GM18507 (cell line): ENCODE data around the gene FNBP1.
A peak's percentile ranks its signal among the peaks of the same experiment; 100 is the strongest.
"Not testable (repeated sequence)": the region's sequence is repeated elsewhere in the genome, so short reads cannot be mapped to it uniquely, and the experiment has no call there.

ENCODE experiments used
- DNase-seq: peaks from one replicate; pipeline ENCODE4 v3.0.0; 2011; ENCODE audit warnings: low read depth; ENCODE audit not compliant: insufficient read length; ENCODE audit errors: extremely low spot score
- FAIRE-seq: peaks from 2 replicates; lab custom pipeline; 2011; peaks lifted over from hg19 to GRCh38; lab: Jason Lieb, UNC

FNBP1 gene

DNA sequence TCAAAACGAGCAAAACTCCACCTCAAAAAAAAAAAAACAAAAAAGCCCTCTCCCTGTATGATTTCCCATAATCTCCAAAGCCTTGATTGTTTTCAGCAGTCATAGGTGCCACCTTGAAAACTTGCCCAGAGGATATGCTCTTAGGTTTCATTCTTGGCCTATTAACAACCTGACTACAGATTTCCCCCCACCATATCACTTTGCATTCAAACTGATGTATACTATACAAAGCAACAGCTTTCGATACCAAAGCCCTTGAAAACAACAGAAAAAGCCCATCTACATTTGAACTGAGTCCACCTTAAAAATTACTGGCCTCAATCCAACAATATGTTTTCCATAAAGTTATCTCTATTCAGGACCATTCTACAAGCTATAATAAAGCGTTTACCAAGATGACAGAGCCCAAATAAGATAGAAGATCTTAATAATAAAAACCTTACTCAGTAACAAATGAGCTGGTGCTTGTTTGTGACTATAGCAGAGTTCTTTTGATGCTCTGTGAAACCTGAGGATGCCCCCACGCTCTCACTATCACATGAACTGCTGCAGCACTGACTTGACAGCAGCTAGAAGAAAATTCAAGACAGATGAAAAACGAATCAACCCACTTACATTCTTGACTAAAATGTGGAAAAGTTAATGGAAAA lies 44.4 kb downstream of the FNBP1 start:
- FAIRE-seq = peak; percentile 42
- no peak for DNase-seq

DNA sequence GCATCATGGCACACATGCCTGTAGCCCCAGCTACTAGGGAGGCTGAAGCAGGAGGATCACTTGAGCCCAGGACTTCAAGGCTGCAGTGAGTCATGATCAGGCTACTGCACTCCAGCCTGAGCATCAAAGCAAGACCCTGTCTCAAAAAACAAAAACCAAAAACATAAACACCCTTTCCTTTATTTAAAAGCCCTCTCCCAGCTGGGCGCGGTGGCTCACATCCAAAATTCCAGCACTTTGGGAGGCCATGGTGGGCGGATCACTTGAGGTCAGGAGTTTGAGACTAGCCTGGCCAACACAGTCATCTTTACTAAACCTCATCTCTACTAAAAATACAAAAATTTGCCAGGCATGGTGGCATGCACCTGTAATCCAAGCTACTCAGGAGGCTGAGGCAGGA lies 45.3 kb downstream of the FNBP1 start:
- DNase-seq = not testable (repeated sequence)

GRCh38 chr9:129996161-129996830 lies 46.7 kb downstream of the FNBP1 start:
- FAIRE-seq (peak; percentile 5), DNase-seq (no peak)

More for the DNA sequence above, 45.3 kb downstream of the FNBP1 start:
- not testable (repeated sequence) for FAIRE-seq

GRCh38 chr9:129995409-129996160 lies 47.4 kb downstream of the FNBP1 start:
- FAIRE-seq = peak; percentile 74
- DNase-seq = no peak

GRCh38 chr9:129994882-129995281 lies 48.1 kb downstream of the FNBP1 start:
- DNase-seq (no peak), FAIRE-seq (no peak)

GRCh38 chr9:129991139-129991538 lies 51.9 kb downstream of the FNBP1 start:
- FAIRE-seq, DNase-seq: not testable (repeated sequence)

DNA sequence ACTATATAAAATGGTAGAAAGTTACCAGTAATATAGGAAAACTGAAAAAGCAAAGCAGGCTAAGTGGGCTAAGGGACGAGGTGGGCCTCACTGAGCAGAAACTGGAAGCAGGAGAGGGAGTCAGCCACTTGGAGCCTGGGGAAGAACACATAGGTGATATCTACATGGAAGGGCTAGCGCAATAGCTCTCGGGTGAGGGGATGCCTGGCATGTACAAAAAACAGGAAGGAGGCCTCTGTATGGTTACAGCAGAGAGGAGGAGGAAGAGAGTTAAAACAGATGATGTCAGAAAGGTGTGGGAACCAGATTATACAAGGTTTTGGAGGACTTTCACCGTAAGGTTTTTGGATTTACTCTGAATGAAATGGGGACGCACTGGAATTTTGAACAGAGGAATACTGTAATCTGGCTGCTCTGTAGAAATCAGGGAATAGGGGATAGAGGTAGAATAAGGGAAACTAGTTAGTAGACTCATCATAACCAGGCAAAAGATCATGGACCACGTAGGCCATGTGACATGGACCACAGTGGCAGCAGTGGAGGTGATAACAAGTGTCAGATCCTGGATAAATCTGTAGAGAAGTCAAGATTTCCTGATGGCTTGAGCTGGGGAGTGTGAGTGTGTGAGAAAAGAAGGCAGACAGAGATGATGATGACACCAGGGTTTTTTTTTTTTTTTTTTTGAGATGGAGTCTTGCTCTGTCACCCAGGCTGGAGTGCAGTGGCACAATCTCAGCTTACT lies 52.5 kb downstream of the FNBP1 start:
- DNase-seq = no peak
- peak; percentile 82 for FAIRE-seq

DNA sequence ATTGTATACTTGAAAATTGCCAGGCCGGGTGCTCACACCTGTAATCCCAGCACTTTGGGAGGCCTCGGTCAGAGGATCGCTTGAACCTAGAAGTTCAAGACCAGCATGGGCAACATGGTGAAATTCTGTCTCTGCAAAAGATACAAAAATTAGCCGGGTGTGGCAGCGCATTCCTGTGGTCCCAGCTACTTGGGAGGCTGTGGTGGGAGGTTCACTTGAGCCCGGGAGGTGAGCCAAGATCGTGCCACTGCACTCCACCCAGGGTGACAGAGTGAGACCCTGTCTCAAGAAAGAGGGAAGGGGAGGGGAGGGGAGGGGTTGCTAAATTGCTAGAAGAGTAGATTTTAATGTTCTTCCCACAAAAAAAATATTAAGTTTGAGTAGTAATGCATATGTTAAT lies 53.2 kb downstream of the FNBP1 start:
- DNase-seq (no peak), FAIRE-seq (no peak)

DNA sequence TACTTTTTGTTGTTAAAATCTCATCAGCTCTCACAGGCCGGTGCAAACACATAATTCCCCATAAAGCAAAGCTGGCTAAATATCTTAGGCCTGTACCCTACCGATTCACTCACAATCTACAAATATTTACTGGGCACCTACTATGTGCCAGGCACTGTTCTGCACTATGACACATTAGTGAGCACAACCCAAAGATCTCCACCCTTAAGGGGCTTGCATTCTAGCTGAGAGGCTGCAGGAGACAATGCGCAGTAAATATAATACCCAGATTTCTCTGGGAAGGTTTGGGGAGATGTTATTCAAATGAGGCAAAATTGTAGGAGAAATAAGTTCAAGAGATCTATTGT lies 53.7 kb downstream of the FNBP1 start:
- DNase-seq = no peak
- FAIRE-seq = no peak

DNA sequence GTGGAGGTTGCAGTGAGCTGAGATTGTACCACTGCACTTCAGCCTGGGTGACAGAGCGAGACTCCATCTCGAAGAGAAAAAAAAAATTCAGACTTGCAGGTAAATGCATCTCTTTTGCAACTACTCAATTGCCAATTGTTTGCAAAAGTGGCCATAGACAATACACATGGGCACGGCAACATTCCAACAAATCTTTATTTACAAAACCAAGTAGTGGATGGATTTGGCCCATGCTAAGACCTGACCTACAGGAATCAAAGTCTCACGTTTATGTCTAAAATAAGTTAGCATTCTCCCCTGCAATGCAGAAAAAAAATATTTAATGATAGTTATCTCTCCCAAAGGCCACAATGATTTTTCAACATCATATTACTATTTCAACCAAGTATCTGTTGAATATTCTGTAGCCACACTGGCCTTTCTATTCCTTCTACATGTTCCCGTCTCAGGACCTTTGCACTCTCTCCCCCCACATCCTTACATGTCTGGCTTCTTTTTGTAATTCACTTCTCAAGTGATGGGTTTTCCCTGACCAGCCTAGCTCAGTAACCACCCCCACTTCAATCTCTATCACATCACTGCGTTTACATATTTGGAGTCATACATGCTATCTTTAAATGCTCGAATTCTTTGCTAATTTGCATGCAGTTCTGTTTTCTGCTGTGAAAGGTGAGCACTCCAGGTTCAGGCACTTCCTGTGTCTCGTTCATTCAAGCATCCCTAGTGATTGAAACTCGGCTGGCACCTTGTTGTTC lies 54.2 kb downstream of the FNBP1 start:
- FAIRE-seq = peak; percentile 97
- DNase-seq = no peak

GRCh38 chr9:129987941-129988340 lies 55.0 kb downstream of the FNBP1 start:
- DNase-seq (no peak), FAIRE-seq (no peak)

DNA sequence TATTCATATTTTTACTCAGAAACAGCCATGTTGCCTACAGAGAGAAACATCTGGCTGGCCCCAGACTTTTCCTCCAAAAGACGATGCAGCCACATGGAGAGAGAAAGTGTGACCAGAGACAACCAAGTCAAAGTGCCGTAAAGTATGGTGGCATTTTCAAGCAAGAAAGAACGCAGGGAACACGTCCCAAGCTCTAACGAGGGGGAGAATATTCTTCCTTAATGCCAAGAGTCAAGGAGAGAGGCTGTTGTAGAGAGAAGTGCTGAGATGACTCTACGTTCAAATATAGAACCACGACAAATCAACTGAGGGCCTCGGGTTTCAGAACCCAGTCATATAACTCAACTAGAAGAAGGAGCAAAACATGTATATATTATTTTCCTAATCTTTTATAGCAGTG lies 55.9 kb downstream of the FNBP1 start:
- no peak for DNase-seq
- FAIRE-seq = peak; percentile 56

DNA sequence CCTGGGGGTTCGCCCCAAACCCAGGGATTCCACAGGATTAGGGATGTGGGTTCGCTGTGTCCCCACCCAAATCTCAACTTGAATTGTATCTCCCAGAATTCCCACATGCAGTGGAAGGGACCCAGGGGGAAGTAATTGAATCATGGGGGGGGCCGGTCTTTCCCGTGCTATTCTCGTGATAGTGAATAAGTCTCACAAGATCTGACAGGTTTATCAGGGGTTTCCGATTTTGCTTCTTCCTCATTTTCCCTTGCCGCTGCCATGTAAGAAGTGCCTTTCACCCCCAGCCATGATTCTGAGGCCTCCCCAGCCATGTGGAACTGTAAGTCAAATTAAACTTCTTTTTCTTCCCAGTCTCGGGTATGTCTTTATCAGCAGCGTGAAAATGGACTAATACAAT lies 58.4 kb downstream of the FNBP1 start:
- FAIRE-seq, DNase-seq: not testable (repeated sequence)

DNA sequence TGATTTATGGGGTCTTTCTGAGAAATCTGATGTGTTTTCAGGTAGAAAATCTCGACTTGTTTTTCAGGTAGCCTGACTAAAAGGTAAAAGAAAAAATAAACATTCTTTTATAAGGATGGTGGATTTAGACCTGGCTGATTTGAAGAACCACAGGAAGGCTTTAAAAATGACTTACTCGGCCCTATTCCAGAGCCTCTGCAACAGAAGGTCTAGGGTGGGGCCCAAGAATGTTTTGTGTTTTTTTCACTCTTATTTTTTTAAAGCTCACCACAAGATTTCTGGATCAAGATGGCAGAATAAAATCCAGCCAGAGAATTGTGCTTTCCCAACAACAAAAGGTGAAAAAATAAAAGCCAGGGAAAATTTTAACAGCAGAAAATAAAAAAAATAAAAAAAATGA lies 59.1 kb downstream of the FNBP1 start:
- FAIRE-seq (no peak), DNase-seq (no peak)

- DNase-seq (no peak), FAIRE-seq (no peak)
Observed at GRCh38 chr9:129981180-129981907, 61.6 kb downstream of the FNBP1 start.

DNA sequence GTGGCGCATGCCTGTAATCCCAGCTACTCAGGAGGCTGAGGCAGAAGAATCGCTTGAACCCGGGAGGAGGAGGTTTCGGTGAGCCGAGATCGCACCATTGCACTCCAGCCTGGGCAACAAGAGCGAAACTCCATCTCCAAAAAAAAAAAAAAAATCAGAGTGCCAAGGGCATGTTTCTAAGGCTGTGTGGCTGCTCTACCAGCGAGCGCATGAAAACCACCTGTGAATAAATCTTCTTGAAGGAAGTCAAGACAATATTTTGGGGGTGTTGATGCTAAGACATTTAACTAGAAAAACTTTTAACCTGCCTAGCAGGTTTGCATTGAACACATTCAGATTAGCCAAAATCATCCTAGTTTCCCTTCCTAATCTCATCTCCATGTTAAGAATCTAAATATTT lies 62.8 kb downstream of the FNBP1 start:
- FAIRE-seq, DNase-seq: not testable (repeated sequence)

GRCh38 chr9:129979071-129979745 lies 63.8 kb downstream of the FNBP1 start:
- DNase-seq (no peak), FAIRE-seq (no peak)

- DNase-seq (no peak), FAIRE-seq (no peak)
Observed at GRCh38 chr9:129972816-129973215, 70.2 kb downstream of the FNBP1 start.
